Measurements from ENCODE around the gene TBL1XR1.

The TBL1XR1 gene

DNA sequence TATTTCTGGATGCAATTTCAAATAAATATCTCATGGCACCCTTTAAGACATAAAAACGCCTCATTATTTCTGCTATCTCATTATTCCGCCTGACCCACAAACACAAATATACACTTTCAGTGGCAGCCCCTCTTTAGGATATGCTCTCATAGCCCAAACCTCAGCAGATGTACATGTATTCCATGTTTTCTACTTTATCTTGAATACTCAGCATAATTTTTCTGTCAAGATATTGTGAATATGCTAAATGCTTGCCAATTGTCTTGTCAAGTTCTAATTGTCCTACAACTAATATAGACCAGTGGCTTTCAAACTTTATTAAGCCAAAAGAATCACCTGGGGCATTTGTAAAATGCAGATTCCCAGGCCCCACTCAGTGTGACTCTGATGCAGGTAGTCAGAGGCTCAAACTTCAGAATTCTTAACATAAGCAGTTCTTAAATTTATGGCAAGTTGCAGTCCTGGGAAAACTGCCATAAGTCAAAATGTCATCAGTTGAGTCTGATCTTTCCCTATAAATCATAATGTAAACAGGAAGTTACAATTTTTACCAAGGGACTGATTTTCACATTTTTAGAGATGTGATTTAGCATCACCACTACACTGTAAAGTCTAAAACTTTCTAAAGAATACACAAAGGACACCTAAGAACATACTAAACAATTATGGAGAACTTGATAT, 135.1 kb downstream of the TBL1XR1 start:
- no peak overlapping the region for H3K4me3 ChIP-seq (ENCODE audit: low read length)
- TF ChIP-seq, protein P1, sequence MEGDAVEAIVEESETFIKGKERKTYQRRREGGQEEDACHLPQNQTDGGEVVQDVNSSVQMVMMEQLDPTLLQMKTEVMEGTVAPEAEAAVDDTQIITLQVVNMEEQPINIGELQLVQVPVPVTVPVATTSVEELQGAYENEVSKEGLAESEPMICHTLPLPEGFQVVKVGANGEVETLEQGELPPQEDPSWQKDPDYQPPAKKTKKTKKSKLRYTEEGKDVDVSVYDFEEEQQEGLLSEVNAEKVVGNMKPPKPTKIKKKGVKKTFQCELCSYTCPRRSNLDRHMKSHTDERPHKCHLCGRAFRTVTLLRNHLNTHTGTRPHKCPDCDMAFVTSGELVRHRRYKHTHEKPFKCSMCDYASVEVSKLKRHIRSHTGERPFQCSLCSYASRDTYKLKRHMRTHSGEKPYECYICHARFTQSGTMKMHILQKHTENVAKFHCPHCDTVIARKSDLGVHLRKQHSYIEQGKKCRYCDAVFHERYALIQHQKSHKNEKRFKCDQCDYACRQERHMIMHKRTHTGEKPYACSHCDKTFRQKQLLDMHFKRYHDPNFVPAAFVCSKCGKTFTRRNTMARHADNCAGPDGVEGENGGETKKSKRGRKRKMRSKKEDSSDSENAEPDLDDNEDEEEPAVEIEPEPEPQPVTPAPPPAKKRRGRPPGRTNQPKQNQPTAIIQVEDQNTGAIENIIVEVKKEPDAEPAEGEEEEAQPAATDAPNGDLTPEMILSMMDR (conservative IDR thresholded peaks at IDR 0.05; ENCODE audit: low read length), result no peak
- no peak for DNase-seq (ENCODE audit: low read depth)

DNA sequence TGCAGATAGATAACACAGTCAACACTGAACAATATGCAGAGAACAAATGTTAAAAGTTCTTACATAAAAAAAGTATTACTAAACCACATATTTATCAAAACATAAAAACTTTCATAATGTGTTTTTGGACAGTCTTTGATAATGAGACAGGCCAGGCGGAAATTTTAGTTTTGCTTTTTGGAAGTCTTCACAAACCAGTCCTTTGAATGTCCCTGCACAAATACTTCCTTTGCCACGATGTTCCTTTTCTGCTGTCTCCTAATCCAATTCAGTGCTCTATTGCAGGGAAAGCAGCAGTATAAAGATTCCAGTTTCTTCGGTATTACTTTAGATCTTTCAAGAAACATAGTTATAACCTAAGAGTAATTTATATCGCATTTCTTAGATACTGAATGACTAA, 135.9 kb downstream of the TBL1XR1 start:
- no peak overlapping the region for H3K4me3 ChIP-seq (ENCODE audit: low read length)

DNA sequence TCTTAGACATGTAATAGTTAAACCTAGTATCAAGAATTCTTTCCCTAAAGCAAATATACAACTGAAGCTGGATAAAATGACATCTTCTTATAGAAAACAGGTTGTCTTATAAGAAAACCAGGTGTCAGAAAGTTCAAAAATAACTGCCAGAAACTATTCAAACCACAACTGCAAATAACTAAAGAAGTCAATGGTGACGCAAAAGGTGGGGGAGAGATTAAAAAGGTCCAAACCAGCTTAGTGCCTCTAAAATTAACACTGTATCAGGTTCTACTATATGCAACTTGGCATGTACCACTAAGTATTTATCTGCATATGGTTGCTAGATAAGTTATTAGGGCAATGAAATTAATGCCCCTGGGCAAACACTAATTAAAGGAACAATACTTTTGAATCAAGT, 136.8 kb downstream of the TBL1XR1 start:
- TF ChIP-seq, protein P1 (conservative IDR thresholded peaks at IDR 0.05; ENCODE audit: low read length), result no peak
- no peak for DNase-seq (ENCODE audit: low read depth)
- H3K4me3 ChIP-seq (ENCODE audit: low read length), result no peak overlapping the region

More for the DNA sequence above, 135.9 kb downstream of the TBL1XR1 start:
- TF ChIP-seq, protein P1 (conservative IDR thresholded peaks at IDR 0.05; ENCODE audit: low read length), result no peak
- DNase-seq (ENCODE audit: low read depth), result no peak

DNA sequence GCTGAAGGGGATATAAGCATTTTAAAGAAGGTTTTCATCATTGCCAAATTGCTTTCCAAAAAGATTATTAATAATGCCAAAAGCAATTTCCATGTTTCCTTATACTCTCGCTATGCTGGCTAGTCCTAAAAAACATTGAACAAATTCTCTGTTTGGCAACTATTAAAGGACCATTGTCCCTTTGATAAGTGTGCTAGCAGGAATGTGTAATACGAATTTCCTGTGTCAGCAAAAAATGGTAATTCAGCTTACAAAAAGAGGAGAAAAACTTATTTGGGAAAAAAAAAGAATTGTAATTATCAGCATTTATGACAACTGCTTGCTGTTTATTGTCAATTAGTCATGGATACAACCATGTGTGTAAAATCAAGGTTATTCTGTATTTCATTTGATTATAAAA, 138.6 kb downstream of the TBL1XR1 start:
- H3K4me3 ChIP-seq (ENCODE audit: low read length), result no peak overlapping the region
- TF ChIP-seq, protein P1 (conservative IDR thresholded peaks at IDR 0.05; ENCODE audit: low read length), result no peak
- no peak for DNase-seq (ENCODE audit: low read depth)

DNA sequence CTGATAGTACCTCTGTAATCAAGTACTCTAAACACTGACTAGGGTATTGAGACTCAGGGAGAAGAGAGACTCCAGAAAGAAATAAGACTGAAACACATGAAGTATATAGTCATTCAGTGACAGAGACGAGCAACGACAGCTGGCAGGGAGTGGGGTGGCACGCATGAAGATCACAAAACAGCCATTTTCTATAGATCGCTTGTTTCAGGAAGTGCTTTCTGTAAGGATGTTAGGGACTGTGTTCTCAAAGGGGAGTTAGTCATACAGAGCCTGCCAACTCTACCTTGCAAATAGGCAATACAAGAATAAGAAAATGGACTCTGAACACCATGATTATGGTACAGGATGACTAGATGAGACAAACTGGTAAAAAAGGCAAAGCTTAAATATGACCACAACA, 139.5 kb downstream of the TBL1XR1 start:
- TF ChIP-seq, protein P1 (conservative IDR thresholded peaks at IDR 0.05; ENCODE audit: low read length), result no peak
- no peak overlapping the region for H3K4me3 ChIP-seq (ENCODE audit: low read length)
- DNase-seq (ENCODE audit: low read depth), result no peak

DNA sequence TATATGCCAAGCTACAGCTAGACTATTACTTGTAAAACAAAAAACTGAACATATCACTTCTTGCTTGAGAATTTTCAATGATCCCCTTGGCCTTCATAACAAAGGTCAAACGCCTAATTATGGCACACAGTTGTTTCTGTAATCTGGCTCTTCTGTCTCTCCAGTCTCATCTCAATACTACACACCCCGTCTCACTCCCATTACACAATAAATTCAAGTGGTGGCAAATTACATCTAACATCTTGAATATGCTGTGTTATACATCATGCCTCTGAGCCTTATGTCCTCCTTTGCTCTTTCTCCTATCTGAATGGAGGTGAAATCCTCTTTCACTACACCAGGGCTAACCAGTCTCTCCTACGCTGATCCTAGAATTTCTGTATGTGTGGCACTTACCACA, 140.4 kb downstream of the TBL1XR1 start:
- DNase-seq (ENCODE audit: low read depth), result no peak
- TF ChIP-seq, protein P1 (conservative IDR thresholded peaks at IDR 0.05; ENCODE audit: low read length), result no peak
- H3K4me3 ChIP-seq (ENCODE audit: low read length), result no peak overlapping the region
